GM18526 (cell line): Measurements from ENCODE around the gene RALGPS2.

ENCODE experiments used
- POLR2A ChIP-seq: IDR thresholded peaks from 3 replicates; pipeline ENCODE4 v1.6.1; 2011; ENCODE audit not compliant: insufficient read length; ENCODE audit errors: extremely low read depth

RALGPS2 gene

DNA sequence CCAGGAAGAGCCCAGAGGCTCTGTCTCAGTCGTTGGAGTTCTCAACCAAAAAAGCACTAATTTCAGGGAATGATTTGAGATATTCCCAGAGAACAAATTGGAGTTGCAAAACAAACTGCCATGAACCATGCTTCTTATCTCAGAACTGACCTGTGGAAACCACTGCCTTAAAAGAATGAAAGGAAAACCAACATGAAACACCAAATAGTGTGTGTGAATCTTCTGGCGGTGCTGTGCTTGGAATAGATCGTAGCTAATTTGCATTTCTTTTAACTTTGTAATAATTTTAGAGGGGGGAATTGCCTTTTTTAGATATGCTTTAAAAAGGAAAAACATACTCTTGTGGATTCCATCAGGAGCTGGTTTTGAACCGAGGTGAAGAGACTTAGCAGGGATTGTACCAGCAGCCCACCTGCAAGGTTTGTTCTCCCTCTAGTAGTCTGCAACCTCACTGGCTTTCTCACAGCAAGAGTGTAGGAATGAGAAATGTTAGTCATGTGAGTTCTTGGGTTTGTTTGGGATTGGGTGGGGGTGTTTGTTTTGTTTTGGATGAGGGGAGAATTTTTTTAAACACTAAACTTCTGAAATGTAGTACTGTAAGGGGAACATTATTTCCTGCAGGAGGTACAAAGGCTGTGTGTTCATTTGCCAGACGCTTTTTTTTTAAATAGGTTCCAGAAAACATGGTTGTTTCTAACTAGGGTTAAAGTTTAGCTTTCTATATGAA lies 191.6 kb downstream of the RALGPS2 start:
- no peak for TF ChIP-seq POLR2A

DNA sequence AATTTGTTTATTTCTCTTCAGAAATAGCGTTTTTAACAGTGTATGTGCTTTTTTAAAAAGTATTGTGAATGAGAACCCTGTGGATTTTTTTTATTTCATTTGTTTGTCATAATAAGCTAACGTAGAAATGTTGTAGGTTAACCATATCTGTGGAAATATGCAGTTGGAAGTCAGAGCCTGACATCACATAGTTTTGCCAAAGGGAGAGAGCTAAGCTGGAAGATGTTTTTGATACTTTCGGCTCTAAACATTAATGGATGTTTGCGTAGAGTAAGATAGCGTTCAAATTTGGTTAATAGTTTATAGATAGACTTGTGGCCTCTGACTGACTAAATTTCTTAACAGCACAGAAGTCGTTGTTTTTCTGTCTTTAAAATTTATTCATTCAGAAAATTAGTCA lies 193.3 kb downstream of the RALGPS2 start:
- no peak for TF ChIP-seq POLR2A

DNA sequence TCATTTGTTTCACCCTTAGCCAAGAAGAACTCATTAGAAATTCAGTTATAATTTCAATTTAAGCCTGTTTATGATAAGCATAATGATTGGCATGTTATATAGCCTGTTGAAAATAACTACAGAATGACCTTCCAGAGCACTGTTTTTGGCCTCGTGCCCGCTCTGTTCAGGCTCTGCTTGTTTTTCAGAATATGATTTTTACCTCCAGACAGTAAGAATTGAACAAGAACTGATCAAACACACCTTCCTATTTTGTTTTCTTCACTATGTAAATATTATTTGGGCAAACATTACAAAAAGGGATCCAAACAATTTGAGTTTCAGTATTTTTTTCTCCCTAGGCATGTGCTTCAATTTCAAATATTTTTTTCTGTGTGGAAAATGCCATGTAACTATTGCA lies 193.9 kb downstream of the RALGPS2 start:
- no peak for TF ChIP-seq POLR2A

DNA sequence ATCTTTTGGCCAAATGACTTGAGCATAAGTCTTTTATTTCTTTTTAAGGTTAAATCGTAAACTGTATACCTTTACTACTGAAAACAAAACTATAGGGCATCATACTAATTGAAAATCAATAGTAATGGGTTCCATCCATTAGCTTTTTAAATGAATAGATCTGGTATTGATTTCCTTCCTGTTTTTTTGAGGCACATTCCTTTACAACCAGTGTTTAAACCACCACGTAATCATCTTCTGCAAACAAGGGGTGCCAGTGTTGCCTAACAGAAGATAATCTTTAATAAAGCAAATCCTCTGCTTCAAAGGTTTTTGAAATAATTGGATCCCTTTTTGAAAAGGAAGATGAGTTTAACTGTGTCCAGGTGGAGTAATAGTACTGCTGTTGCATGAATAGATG lies 194.5 kb downstream of the RALGPS2 start:
- no peak for TF ChIP-seq POLR2A

DNA sequence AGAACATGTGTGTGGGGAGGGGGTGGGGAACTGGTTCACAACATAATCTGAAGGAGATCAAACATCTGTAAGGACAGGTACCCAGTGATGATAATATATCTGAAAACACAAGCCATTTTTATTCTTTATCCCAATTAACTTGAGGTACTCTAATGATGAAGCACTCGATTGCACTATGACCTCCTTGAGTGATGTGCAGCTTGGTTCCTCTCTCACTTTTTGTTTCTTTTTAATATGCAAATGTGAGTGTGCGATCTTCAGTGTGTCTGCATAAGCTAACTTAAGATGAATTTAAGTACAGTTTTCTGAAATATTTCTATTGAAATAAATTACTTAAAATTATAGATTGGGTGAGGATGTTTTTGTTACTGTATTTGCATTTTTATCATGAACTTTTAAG lies 196.5 kb downstream of the RALGPS2 start:
- TF ChIP-seq POLR2A, result no peak

DNA sequence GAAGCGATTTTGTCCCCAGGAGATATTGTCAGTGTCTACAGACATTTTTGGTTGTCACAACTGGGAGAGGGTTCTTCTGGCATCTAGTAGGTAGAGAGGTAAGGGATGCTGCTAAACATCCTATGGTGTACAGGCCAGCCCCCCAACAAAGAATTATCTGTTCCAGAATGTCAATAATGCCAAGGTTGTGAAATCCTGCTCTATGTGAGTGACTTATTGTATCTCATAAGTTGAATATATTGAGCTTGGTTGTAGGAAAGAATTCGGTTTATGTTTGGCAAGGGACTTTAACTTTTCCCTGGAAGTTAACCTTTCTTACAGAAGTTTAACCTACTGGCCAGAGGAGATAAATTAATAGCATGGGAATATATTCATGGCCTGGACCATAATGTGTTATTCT lies 198.5 kb downstream of the RALGPS2 start:
- no peak for TF ChIP-seq POLR2A

DNA sequence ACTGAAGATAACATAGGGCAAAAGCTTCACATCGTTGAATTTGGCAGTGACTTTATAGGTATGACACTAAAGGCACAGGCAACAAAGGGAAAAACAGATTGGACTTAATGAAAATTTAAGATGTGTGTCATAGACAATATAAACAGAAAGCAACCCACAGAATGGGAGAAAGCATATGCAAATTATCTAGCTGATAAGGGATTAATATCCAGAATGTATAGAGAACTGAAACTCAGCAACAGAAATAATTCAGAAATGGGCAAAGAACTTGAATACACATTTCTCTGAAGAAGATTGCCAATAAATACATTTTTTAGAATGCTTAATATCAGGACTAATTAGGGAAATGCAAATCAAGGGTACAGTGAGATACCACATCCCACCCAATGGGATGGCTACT lies 201.0 kb downstream of the RALGPS2 start:
- no peak for TF ChIP-seq POLR2A

DNA sequence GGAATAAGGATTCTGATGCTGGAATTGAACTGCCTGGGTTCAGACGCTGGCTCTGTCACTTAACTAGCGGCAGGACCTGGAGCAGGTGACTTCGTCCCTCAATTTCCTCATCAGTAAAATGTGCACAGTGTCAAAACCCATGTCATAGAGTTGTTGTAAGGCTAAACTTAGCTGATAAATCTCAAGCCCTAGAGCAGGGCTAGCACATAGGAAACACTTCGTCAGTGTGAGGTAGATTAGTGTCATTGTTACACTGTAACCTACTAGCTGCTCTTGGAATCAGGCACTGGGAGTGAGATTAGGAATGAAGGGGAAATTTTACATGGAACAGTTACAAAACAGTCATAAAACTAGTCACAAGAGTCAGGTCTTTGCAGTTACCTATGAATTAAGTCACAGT lies 202.0 kb downstream of the RALGPS2 start:
- no peak for TF ChIP-seq POLR2A

DNA sequence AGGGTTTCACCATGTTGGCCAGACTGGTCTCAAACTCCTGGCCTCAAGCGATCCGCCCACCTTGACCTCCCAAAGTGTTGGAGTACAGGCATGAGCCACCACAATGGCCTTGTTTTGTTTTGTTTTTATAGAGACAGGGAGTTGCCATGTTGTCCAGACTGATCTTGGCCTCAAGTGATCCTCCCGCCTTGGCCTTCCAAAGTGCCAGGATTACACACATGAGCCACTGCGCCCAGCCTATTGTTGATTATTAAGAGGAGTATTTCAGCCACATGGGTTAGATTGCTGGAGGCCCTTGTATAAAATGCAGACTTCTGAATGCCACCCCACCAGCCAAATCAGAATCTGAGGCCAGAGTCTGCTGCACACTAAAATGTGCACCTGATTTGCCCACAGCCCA lies 203.0 kb downstream of the RALGPS2 start:
- TF ChIP-seq POLR2A, result no peak

DNA sequence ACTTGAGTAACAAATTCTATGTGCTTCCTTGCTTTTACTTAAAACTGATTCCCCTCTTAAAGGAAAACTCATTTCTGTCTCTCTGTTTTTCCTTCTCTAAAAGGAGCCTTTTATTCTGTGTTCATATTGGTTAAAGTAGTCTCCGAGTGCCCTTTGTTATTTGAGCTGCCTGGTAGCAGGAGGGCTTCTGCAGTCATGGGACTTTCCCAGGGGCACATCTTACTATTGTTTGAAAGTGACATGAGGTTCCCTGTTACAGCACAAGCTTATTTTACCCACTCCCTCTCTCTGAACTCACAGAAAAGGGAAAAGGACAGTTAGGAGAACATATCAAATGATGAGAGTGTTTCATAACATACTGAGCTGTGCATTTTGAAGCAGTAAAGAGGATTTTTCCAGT lies 203.9 kb downstream of the RALGPS2 start:
- TF ChIP-seq POLR2A, result no peak

DNA sequence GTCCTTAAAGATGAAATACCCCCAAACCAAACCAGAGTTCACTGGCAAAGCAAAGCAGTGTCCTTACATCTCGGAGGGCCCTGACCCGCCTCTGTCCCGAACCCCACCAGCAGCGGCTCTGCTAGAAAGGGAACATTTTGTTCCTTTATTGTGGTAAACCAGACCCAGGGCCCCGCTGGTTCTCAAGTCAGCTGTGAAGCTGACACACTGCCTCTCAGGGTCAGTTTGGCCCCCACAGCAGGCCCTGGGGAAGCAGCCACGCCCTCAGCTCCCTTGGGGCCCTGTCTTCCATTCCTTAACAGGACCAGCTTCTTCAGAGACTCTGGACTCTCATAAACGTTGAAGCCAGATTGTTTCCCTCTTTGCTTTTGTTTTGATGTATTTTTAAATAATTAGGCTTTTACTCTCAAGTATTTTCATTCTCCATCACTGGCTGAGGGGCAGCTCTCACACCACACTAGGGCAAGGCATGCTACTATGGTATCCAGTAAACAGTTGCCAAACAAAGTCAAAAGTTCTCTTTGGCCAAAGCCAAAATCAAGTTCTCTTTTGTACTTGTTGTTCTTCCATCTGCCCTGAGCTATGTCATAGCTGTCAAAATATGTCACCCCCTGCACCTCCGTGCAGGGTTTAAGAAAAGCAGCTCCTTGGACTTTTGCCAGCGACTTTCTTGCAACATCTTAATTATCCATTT lies 207.0 kb downstream of the RALGPS2 start:
- no peak for TF ChIP-seq POLR2A

DNA sequence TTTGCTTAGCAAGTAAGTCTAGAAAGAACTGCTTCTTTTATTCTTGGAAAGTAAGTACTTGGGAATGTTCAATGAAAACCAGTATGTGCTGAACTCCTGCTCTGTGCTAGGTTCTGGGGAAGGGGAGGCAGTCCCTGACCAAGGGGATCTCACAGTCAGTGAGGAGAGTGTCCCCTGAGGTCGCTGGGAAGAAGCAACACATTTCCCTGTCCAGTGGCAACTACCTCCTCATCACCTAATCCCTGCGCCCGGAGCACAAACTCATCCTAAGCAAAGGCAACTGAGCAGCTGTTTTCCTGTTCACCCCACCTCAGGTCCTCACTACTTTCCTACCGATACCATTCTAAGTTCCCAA lies 207.5 kb downstream of the RALGPS2 start:
- TF ChIP-seq POLR2A, result no peak

DNA sequence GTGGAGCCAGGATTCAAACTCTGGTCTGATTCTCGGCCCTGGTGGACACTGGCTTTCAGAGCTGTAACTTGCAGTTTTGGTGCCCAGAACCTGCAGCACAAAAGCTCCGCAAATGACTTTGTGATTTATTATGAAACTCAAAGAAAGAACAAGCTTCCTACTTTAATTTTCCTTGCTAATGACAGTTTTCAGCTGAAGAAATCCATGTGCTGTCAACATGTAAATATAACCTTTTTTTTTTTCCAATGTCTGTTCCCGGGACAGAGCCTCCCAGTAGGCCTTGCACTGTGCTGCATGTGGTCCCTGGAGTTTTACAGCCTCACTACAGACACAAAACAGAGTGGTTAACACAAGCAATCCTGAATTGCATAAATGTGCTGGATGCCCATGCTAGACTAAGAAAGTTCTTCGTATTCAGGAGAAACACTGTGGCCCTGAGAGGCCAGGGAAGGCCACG lies 208.1 kb downstream of the RALGPS2 start:
- no peak for TF ChIP-seq POLR2A

DNA sequence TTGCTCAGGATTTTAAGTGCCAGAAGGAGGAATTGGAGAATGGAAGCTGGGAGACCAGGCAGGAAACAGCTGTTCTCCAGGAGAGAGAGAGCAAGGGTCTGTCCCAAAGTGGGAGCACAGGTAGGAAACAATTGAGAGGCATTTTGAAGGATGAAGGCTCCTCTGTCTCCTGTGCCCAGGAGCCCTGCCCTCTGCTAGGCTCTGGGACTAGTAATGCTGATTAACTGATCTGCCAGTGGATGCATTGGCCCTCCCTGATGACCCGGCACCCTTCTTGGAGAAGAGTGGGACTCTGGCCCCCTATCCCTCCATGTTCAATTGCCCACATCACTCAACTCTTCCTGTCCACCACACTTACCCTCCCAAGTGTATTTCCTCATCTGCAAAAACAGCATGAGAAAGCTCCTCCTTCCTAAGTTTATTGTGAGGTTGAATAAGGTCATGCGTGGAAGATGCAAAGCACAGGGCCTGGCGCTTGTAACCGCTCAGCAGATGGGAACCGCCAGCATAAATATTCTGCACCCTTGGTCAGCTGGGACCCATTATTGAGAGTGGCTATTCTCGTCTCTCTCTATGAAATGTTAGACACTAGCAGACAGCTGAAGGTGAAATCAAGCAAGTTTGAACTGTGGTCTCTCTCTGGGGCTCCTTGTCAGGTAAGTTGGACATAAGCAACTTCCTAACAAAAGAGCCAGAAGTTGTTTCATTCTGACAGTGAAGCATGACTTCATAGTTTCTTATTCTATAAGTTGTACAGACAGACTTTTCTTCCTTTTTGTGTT lies 208.9 kb downstream of the RALGPS2 start:
- no peak for TF ChIP-seq POLR2A

DNA sequence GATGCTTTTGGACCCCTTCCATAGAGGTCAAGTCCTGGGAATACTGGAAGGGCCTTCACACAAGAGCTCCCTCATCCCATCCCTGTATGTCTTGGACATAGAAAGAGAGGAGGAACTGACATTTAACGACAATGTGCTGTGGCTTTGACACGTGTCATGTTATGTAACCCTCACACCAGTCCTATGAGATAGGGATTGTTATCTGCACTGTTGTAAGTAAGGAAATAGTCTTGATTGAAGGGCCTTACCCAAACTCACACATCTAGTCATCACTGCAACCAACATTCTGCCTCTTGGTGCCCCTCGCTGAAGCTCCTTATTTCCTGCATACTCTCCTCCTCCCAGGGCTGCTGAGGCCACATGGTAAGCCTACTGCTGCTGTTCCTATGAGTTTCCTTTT lies 209.5 kb downstream of the RALGPS2 start:
- no peak for TF ChIP-seq POLR2A

DNA sequence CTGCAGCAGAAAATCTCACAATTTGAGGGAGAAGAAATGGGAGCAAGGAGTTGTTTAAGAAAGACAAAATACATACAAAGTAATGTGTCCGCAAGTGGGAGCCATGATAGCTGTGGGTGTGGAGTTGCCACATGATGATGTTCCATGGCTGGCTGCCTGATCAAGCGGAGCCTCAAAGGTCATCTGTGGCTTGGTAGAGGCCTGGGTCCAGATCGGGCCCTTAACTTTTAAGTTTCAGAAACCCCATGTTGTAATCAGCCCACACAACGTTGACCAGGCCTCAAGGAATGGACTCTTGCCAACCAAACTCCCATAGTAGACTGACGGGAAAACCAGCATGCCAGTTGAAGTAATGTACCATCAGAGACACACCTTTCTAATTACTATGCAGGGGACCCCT lies 210.6 kb downstream of the RALGPS2 start:
- no peak for TF ChIP-seq POLR2A
